IPS-15b (cell line): Measurements from ENCODE around the gene IL1R1.
"Not testable (repeated sequence)": the region's sequence is repeated elsewhere in the genome, so short reads cannot be mapped to it uniquely, and the experiment has no call there.

Experiments used
- H3K27me3 ChIP-seq: one replicate; pipeline ENCODE4 v1.6.1; 2013; ENCODE audit warnings: low read length; ENCODE audit not compliant: control insufficient read depth, insufficient read depth
- H3K36me3 ChIP-seq: one replicate; pipeline ENCODE4 v1.6.1; 2013; ENCODE audit warnings: low read length; ENCODE audit not compliant: control insufficient read depth, insufficient read depth
- H3K4me1 ChIP-seq: one replicate; pipeline ENCODE4 v1.6.1; 2013; ENCODE audit warnings: mild to moderate bottlenecking, low read length; ENCODE audit not compliant: control insufficient read depth, insufficient read depth
- H3K4me3 ChIP-seq: one replicate; pipeline ENCODE4 v1.5.1; 2013; ENCODE audit warnings: low read depth, low read length
- H3K9ac ChIP-seq: one replicate; pipeline ENCODE4 v1.6.1; 2013; ENCODE audit warnings: low read depth, mild to moderate bottlenecking, low read length
- H3K9me3 ChIP-seq: one replicate; pipeline ENCODE4 v1.6.1; 2013; ENCODE audit warnings: mild to moderate bottlenecking, low read length; ENCODE audit not compliant: control insufficient read depth, insufficient read depth

The IL1R1 gene

GRCh38 chr2:102114851-102115497 lies 27.6 kb upstream of the IL1R1 start:
- Histone ChIP-seq H3K9ac (no peak overlapping the region), H3K9me3 (no peaks in the 10 kb centered on the region), H3K4me3 (no peak overlapping the region), H3K36me3 (no peaks in the 10 kb centered on the region), H3K27me3 (no peaks in the 10 kb centered on the region), H3K4me1 (no peaks in the 10 kb centered on the region)

- no peaks in the 10 kb centered on the region for H3K4me1 ChIP-seq
- H3K4me3 ChIP-seq: no peak overlapping the region
- no peak overlapping the region for H3K9ac ChIP-seq
- H3K9me3 ChIP-seq: no peaks in the 10 kb centered on the region
- H3K36me3 ChIP-seq: no peaks in the 10 kb centered on the region
- H3K27me3 ChIP-seq: no peaks in the 10 kb centered on the region
These were observed 25.7 kb upstream of the IL1R1 start for GRCh38 chr2:102116630-102117471.

- H3K9ac ChIP-seq: no peak overlapping the region
- H3K9me3 ChIP-seq: no peaks in the 10 kb centered on the region
- H3K27me3 ChIP-seq: no peaks in the 10 kb centered on the region
- no peaks in the 10 kb centered on the region for H3K4me1 ChIP-seq
- no peak overlapping the region for H3K4me3 ChIP-seq
- H3K36me3 ChIP-seq: no peaks in the 10 kb centered on the region
These were observed 25.1 kb upstream of the IL1R1 start for GRCh38 chr2:102117472-102117858.

GRCh38 chr2:102119255-102119654 lies 23.3 kb upstream of the IL1R1 start:
- no peaks in the 10 kb centered on the region for H3K4me1 ChIP-seq
- no peaks in the 10 kb centered on the region for H3K36me3 ChIP-seq

GRCh38 chr2:102120261-102120660 lies 22.3 kb upstream of the IL1R1 start:
- no peak overlapping the region for H3K4me3 ChIP-seq

More at GRCh38 chr2:102119255-102119654, 23.3 kb upstream of the IL1R1 start:
- Histone ChIP-seq H3K9ac (no peak overlapping the region), H3K4me3 (no peak overlapping the region), H3K9me3 (no peaks in the 10 kb centered on the region), H3K27me3 (no peaks in the 10 kb centered on the region)

GRCh38 chr2:102120701-102121159 lies 21.8 kb upstream of the IL1R1 start:
- Histone ChIP-seq H3K36me3 (no peaks in the 10 kb centered on the region), H3K27me3 (no peaks in the 10 kb centered on the region), H3K4me1 (no peaks in the 10 kb centered on the region), H3K9me3 (no peaks in the 10 kb centered on the region), H3K4me3 (no peak overlapping the region), H3K9ac (no peak overlapping the region)

More at GRCh38 chr2:102120261-102120660, 22.3 kb upstream of the IL1R1 start:
- H3K27me3 ChIP-seq: no peaks in the 10 kb centered on the region
- H3K4me1 ChIP-seq: no peaks in the 10 kb centered on the region
- H3K9ac ChIP-seq: no peak overlapping the region
- no peaks in the 10 kb centered on the region for H3K36me3 ChIP-seq
- H3K9me3 ChIP-seq: no peaks in the 10 kb centered on the region

- H3K9ac ChIP-seq: no peak overlapping the region
- H3K4me3 ChIP-seq: no peak overlapping the region
- no peaks in the 10 kb centered on the region for H3K4me1 ChIP-seq
- H3K9me3 ChIP-seq: no peaks in the 10 kb centered on the region
- no peaks in the 10 kb centered on the region for H3K36me3 ChIP-seq
- no peaks in the 10 kb centered on the region for H3K27me3 ChIP-seq
These were observed 20.4 kb upstream of the IL1R1 start for GRCh38 chr2:102122115-102122514.

- Histone ChIP-seq H3K9me3 (no peaks in the 10 kb centered on the region), H3K4me1 (no peaks in the 10 kb centered on the region), H3K9ac (no peak overlapping the region), H3K4me3 (no peak overlapping the region), H3K27me3 (no peaks in the 10 kb centered on the region), H3K36me3 (no peaks in the 10 kb centered on the region)
These were observed 19.6 kb upstream of the IL1R1 start for GRCh38 chr2:102122909-102123308.

GRCh38 chr2:102124421-102124820 lies 18.1 kb upstream of the IL1R1 start:
- H3K36me3 ChIP-seq, H3K9ac ChIP-seq, H3K4me3 ChIP-seq, H3K9me3 ChIP-seq, H3K27me3 ChIP-seq, H3K4me1 ChIP-seq: not testable (repeated sequence)

- Histone ChIP-seq H3K4me1 (no peaks in the 10 kb centered on the region), H3K9me3 (no peaks in the 10 kb centered on the region), H3K36me3 (no peaks in the 10 kb centered on the region), H3K9ac (no peak overlapping the region), H3K4me3 (no peak overlapping the region), H3K27me3 (no peaks in the 10 kb centered on the region)
These were observed 16.4 kb upstream of the IL1R1 start for GRCh38 chr2:102126169-102126568.

GRCh38 chr2:102126660-102127059 lies 15.9 kb upstream of the IL1R1 start:
- no peak overlapping the region for H3K4me3 ChIP-seq
- H3K9me3 ChIP-seq: no peaks in the 10 kb centered on the region
- H3K36me3 ChIP-seq: no peaks in the 10 kb centered on the region
- H3K4me1 ChIP-seq: no peaks in the 10 kb centered on the region
- no peaks in the 10 kb centered on the region for H3K27me3 ChIP-seq
- H3K9ac ChIP-seq: no peak overlapping the region

- Histone ChIP-seq H3K4me1 (no peaks in the 10 kb centered on the region), H3K27me3 (no peaks in the 10 kb centered on the region), H3K36me3 (no peaks in the 10 kb centered on the region), H3K9ac (no peak overlapping the region), H3K9me3 (no peaks in the 10 kb centered on the region), H3K4me3 (no peak overlapping the region)
These were observed 13.5 kb upstream of the IL1R1 start for GRCh38 chr2:102129082-102129481.
